ENCODE results near the gene ERC2.

ERC2 gene

DNA sequence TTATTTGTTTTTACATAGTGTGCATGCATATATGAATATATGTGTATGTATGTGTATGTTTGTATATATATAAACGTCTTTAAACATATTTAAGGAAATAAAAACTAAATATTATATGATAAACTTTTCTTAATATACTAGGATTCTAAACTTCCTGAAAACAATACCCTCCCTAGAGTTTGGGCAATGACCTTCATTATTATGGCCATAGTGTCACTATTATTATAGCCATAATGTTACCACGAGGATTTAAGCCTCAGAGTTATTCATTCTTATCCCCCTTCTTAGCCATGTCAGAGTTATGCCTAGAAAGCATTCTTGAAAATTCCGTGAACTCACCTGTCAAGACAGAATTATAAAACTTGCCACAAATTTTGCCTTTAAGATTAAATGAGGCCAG is 335.5 kb downstream of the ERC2 start:
- no peak overlapping the region for H3K27ac ChIP-seq (ENCODE audit: low read depth, low read length)
- peaks cover 6% of the 10 kb centered on the region for H3K4me1 ChIP-seq (ENCODE audit: insufficient read depth, low read length)
- H3K27me3 ChIP-seq (ENCODE audit: control insufficient read depth in 1 of 2, insufficient read depth in 2 of 2, low read length in 2 of 2): no peaks in the 10 kb centered on the region
- no peaks in the 10 kb centered on the region for H3K36me3 ChIP-seq (ENCODE audit: insufficient read depth, low read length)
- no peaks in the 10 kb centered on the region for H3K9me3 ChIP-seq (ENCODE audit: low read length)
- no peak overlapping the region for H3K9ac ChIP-seq (ENCODE audit: low read length)
- H3K4me3 ChIP-seq (ENCODE audit: low read depth in 1 of 2, low read length in 2 of 2): no peak overlapping the region

DNA sequence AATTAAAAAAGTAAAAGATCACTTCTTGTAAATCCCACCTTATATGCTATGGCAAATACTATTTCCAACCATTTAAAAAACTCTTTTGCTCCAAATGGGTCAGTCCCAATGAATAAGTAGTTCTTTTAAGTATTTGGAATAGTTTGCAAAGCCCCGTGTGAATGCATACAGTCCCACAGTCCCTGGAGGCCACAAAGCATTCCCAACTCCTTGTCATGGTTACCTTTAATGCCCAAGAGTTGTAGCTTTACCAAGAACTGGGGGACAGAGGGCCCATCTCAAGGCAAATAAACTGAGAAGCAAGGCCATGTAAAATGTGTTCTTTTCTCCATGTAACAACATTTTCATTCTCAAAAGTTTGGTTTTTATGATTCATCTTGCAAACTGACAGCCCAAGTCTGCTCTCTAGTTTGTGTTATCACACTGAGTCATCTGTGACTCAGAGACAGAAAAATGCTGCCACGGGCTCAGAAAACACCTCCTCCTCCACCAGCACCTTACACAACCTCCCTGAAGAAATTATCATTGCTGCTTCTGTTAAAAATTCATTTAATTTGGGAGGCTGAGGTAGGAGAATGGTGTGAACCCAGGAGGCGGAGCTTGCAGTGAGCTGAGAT is 336.2 kb downstream of the ERC2 start:
- Histone ChIP-seq H3K4me1 (ENCODE audit: insufficient read depth, low read length) (peaks cover 6% of the 10 kb centered on the region), H3K9me3 (ENCODE audit: low read length) (no peaks in the 10 kb centered on the region), H3K27me3 (ENCODE audit: control insufficient read depth in 1 of 2, insufficient read depth in 2 of 2, low read length in 2 of 2) (no peaks in the 10 kb centered on the region), H3K9ac (ENCODE audit: low read length) (no peak overlapping the region), H3K4me3 (ENCODE audit: low read depth in 1 of 2, low read length in 2 of 2) (no peak overlapping the region), H3K36me3 (ENCODE audit: insufficient read depth, low read length) (no peaks in the 10 kb centered on the region), H3K27ac (ENCODE audit: low read depth, low read length) (no peak overlapping the region)

DNA sequence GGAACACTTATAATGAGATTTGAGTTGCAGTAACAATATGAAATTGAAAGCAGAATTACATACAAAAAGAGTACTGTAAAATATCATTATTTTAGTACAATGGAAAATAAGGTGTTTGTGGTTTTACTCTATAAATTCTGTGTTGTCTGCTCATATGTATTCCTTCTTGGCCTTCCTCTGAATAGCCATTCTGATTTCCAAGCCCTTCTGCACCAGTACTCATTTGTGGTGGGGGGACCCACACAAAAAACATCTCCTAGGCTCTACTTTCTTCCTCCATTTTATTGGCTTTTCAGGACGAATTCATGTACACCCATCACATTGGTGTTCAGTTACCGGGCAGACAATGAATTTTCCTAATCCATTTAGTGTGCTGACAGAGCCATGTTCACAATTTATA is 338.2 kb downstream of the ERC2 start:
- no peak overlapping the region for H3K27ac ChIP-seq (ENCODE audit: low read depth, low read length)
- no peaks in the 10 kb centered on the region for H3K9me3 ChIP-seq (ENCODE audit: low read length)
- peaks cover 6% of the 10 kb centered on the region for H3K4me1 ChIP-seq (ENCODE audit: insufficient read depth, low read length)
- H3K27me3 ChIP-seq (ENCODE audit: control insufficient read depth in 1 of 2, insufficient read depth in 2 of 2, low read length in 2 of 2): no peaks in the 10 kb centered on the region
- H3K9ac ChIP-seq (ENCODE audit: low read length): no peak overlapping the region
- no peaks in the 10 kb centered on the region for H3K36me3 ChIP-seq (ENCODE audit: insufficient read depth, low read length)
- H3K4me3 ChIP-seq (ENCODE audit: low read depth in 1 of 2, low read length in 2 of 2): no peak overlapping the region

DNA sequence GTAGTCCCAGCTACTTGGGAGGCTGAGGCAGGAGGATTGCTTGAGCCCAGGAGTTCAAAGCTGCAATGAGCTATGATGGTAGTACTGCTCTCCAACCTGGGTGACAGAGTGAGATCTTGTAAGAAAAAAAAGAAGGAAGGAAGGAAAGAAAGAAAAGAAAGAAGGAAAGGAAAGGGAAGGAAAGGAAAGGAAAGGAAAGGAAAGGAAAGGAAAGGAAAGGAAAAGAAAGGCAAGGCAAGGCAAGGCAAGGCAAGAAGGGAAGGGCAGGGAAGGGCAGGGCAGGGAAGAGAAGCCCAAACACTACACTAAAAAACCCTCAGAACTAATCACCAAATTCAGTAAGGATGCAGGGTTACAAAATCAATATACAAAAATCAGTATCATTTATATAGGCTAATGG is 341.6 kb downstream of the ERC2 start:
- Histone ChIP-seq H3K9ac (ENCODE audit: low read length) (no peak overlapping the region), H3K36me3 (ENCODE audit: insufficient read depth, low read length) (no peaks in the 10 kb centered on the region), H3K27ac (ENCODE audit: low read depth, low read length) (no peak overlapping the region), H3K4me3 (ENCODE audit: low read depth in 1 of 2, low read length in 2 of 2) (no peak overlapping the region), H3K27me3 (ENCODE audit: control insufficient read depth in 1 of 2, insufficient read depth in 2 of 2, low read length in 2 of 2) (no peaks in the 10 kb centered on the region), H3K9me3 (ENCODE audit: low read length) (no peaks in the 10 kb centered on the region), H3K4me1 (ENCODE audit: insufficient read depth, low read length) (no peaks in the 10 kb centered on the region)

DNA sequence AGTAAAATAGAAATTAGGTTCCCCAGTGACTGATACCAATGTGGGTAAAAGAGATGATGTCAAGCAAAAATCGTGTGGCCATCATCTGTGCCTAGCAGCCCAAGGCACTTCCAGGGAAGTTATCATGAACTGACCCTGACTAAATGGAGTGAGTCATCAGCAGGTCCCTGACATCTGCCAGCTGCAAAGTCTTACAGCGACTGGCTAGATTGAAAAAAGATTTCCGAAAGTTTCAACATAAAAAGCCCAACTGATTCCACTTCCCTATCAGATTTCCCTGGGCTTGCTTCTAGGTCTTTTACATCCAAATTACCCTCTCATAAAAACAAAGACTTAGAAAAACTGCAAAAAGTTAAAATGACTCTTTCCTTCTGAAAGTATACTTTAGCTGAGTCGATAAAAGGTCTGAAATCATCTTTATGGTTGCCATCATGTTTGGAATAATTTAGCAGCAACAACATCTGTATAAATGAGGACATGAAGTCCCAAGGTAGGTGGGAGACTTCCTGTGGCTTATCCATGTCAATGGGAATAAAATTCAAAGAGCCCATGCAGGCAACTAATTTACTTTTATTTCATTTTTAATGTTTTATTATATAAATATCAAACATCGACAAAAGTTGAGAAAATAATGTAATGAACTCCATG is 342.8 kb downstream of the ERC2 start:
- no peak overlapping the region for H3K27ac ChIP-seq (ENCODE audit: low read depth, low read length)
- no peaks in the 10 kb centered on the region for H3K4me1 ChIP-seq (ENCODE audit: insufficient read depth, low read length)
- no peaks in the 10 kb centered on the region for H3K36me3 ChIP-seq (ENCODE audit: insufficient read depth, low read length)
- H3K27me3 ChIP-seq (ENCODE audit: control insufficient read depth in 1 of 2, insufficient read depth in 2 of 2, low read length in 2 of 2): no peaks in the 10 kb centered on the region
- no peak overlapping the region for H3K4me3 ChIP-seq (ENCODE audit: low read depth in 1 of 2, low read length in 2 of 2)
- no peak overlapping the region for H3K9ac ChIP-seq (ENCODE audit: low read length)
- no peaks in the 10 kb centered on the region for H3K9me3 ChIP-seq (ENCODE audit: low read length)

DNA sequence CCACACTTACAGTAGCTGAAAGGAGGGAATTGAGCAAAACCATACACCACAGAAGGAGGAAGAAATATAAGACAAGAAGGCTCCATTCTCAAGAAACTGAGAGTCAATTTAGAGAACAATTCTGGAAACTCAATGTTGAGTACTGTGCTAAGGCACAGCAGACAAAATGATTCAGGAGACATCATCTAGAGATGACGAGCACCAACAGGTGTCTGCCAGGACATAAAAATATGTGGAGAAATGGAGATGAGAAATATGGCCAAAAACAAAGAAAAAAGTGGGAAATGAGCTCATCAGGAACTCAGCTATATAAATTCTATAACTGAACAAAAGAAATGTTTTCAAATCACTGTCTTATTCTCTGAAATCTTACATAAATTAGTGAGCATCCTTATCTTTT is 343.7 kb downstream of the ERC2 start:
- Histone ChIP-seq H3K9ac (ENCODE audit: low read length) (no peak overlapping the region), H3K4me1 (ENCODE audit: insufficient read depth, low read length) (no peaks in the 10 kb centered on the region), H3K4me3 (ENCODE audit: low read depth in 1 of 2, low read length in 2 of 2) (no peak overlapping the region), H3K27ac (ENCODE audit: low read depth, low read length) (no peak overlapping the region), H3K36me3 (ENCODE audit: insufficient read depth, low read length) (no peaks in the 10 kb centered on the region), H3K9me3 (ENCODE audit: low read length) (no peaks in the 10 kb centered on the region), H3K27me3 (ENCODE audit: control insufficient read depth in 1 of 2, insufficient read depth in 2 of 2, low read length in 2 of 2) (no peaks in the 10 kb centered on the region)

DNA sequence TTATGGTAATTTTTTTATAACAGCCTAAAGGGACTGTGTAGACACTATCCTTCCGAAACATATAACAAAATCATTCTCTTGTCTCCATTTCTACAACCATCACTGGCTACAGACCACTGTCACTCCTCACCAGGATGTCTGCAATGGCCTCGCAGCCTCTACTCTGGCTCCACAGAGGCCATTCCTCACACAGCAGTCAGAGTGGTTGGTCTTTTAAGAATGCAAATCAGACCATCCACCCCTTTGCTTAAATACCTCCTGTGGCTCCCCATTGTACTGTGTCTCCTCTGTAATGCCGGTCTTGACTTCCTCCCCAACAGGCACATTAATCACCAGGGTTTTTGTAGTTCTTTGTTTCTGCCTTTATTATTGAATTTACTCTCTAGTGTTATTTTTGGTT is 344.8 kb downstream of the ERC2 start:
- H3K4me1 ChIP-seq (ENCODE audit: insufficient read depth, low read length): no peaks in the 10 kb centered on the region
- no peak overlapping the region for H3K4me3 ChIP-seq (ENCODE audit: low read depth in 1 of 2, low read length in 2 of 2)
- H3K9me3 ChIP-seq (ENCODE audit: low read length): no peaks in the 10 kb centered on the region
- H3K36me3 ChIP-seq (ENCODE audit: insufficient read depth, low read length): no peaks in the 10 kb centered on the region
- H3K9ac ChIP-seq (ENCODE audit: low read length): no peak overlapping the region
- H3K27ac ChIP-seq (ENCODE audit: low read depth, low read length): no peak overlapping the region
- H3K27me3 ChIP-seq (ENCODE audit: control insufficient read depth in 1 of 2, insufficient read depth in 2 of 2, low read length in 2 of 2): no peaks in the 10 kb centered on the region

DNA sequence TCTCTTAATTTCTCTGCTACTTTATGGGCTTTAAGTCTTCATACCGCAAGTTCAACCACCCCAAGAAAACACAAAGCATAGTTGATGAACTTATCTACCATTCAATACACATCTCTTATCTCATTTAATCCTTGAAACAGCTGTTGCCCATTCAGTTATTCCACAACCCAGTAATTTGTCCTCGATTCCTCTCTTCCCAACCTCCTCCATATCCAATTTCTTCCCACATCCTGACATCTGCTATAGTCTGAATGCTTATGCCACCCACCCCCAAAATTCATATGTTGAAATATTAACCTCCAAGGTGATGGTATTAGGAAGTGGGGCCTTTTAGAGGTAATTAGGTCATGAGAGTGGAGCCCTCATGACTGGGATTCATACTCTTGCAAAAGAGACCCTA is 345.4 kb downstream of the ERC2 start:
- H3K36me3 ChIP-seq (ENCODE audit: insufficient read depth, low read length): no peaks in the 10 kb centered on the region
- no peak overlapping the region for H3K4me3 ChIP-seq (ENCODE audit: low read depth in 1 of 2, low read length in 2 of 2)
- H3K27me3 ChIP-seq (ENCODE audit: control insufficient read depth in 1 of 2, insufficient read depth in 2 of 2, low read length in 2 of 2): no peaks in the 10 kb centered on the region
- no peak overlapping the region for H3K27ac ChIP-seq (ENCODE audit: low read depth, low read length)
- no peaks in the 10 kb centered on the region for H3K4me1 ChIP-seq (ENCODE audit: insufficient read depth, low read length)
- no peaks in the 10 kb centered on the region for H3K9me3 ChIP-seq (ENCODE audit: low read length)
- no peak overlapping the region for H3K9ac ChIP-seq (ENCODE audit: low read length)

DNA sequence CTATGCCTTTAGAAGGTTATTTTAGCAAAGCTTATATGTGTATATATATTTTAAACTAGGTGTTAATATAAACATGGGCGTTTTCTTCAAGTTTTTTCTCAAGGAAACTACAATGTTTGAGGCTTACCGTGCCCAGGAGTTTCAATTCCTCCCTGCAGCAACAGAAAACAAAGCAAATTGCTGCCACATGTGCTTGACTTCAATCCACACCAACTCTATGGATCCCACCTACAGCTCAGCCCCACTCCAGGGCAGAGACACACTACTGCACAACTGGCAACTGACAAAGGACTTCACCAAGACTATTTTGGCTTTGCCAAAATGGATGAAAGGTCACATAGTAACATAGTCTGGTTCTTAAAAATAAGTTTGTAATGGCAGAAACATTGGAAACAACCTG is 346.6 kb downstream of the ERC2 start:
- Histone ChIP-seq H3K27ac (ENCODE audit: low read depth, low read length) (no peak overlapping the region), H3K36me3 (ENCODE audit: insufficient read depth, low read length) (no peaks in the 10 kb centered on the region), H3K27me3 (ENCODE audit: control insufficient read depth in 1 of 2, insufficient read depth in 2 of 2, low read length in 2 of 2) (no peaks in the 10 kb centered on the region), H3K9me3 (ENCODE audit: low read length) (no peaks in the 10 kb centered on the region), H3K4me1 (ENCODE audit: insufficient read depth, low read length) (no peaks in the 10 kb centered on the region), H3K9ac (ENCODE audit: low read length) (no peak overlapping the region), H3K4me3 (ENCODE audit: low read depth in 1 of 2, low read length in 2 of 2) (no peak overlapping the region)

DNA sequence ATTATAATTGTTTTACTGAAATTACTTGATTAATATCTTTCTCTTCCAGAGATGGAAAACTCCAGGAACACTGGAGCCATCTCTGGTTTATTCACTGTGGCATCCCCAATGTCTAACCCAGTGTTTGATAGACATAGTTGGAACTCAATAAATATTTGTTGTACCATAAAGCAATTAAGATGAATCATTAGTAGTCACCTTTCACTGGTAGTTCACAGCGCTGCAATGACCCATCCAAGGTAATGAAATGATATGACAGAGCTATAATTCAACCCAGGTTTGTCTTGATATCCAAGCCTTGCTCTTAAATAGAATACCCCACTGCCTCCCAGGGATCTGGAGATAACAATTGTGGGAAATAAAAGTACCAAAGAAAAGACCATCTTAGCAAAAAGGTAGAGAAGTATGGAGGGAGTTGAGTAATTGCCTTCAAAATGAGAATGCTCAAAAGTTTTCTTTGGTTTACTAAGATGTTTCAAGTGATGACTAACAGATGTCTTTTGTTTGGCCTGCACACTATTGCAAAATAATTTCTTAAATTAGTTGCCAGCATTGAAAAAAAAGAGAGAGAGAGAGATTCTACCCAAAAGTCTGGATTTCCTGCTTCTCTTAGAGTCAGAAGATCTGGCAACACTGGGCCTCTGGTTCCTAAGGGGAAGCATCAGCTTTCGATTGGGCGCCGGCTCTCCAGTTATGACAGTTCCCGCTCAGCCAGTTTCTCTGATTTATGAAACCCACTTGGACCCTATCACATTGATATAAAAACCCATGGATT is 348.5 kb downstream of the ERC2 start:
- H3K36me3 ChIP-seq (ENCODE audit: insufficient read depth, low read length): no peaks in the 10 kb centered on the region
- no peaks in the 10 kb centered on the region for H3K4me1 ChIP-seq (ENCODE audit: insufficient read depth, low read length)
- H3K27ac ChIP-seq (ENCODE audit: low read depth, low read length): no peak overlapping the region
- H3K27me3 ChIP-seq (ENCODE audit: control insufficient read depth in 1 of 2, insufficient read depth in 2 of 2, low read length in 2 of 2): no peaks in the 10 kb centered on the region
- H3K9ac ChIP-seq (ENCODE audit: low read length): no peak overlapping the region
- H3K4me3 ChIP-seq (ENCODE audit: low read depth in 1 of 2, low read length in 2 of 2): no peak overlapping the region
- no peaks in the 10 kb centered on the region for H3K9me3 ChIP-seq (ENCODE audit: low read length)

DNA sequence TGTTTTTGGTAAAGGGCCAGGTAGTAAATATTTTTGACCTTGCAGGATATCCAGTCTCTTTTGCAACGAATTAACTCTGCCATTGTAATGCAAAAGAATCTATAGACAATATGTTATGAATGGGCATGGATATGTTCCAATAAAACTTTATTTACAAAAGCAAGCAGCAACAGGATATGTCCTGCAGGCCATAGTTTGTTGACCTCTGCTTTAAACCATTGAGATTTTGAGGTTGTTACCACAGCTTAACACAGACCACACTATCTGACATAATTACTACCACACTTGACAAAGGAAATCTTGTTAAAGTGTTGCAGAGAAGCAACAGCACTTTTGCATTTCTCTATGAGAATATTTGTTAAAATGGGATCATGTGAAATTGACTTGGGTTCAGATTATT is 349.3 kb downstream of the ERC2 start:
- Histone ChIP-seq H3K4me1 (ENCODE audit: insufficient read depth, low read length) (no peaks in the 10 kb centered on the region), H3K9ac (ENCODE audit: low read length) (no peak overlapping the region), H3K36me3 (ENCODE audit: insufficient read depth, low read length) (no peaks in the 10 kb centered on the region), H3K27ac (ENCODE audit: low read depth, low read length) (no peak overlapping the region), H3K27me3 (ENCODE audit: control insufficient read depth in 1 of 2, insufficient read depth in 2 of 2, low read length in 2 of 2) (no peaks in the 10 kb centered on the region), H3K4me3 (ENCODE audit: low read depth in 1 of 2, low read length in 2 of 2) (no peak overlapping the region), H3K9me3 (ENCODE audit: low read length) (no peaks in the 10 kb centered on the region)

DNA sequence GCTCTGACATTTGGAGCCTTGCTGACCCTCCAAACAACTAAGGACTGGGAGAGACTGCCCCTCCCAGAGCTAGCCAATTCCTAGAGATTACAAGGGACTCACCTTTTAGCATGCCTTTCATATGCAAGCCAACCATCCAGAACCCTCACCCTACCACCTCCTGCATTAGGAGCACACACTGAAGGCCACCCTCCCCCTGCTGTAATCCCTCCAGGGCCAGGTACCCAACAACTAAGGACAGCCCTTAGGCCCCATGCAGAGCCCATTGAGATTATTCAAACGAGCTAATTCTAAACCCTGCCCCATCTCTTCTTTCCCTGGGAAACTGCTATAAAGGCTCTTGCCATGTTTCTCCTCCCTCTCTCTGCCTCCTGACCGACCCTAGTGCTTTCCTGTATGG is 352.6 kb downstream of the ERC2 start:
- H3K27me3 ChIP-seq (ENCODE audit: control insufficient read depth in 1 of 2, insufficient read depth in 2 of 2, low read length in 2 of 2): no peaks in the 10 kb centered on the region
- H3K4me1 ChIP-seq (ENCODE audit: insufficient read depth, low read length): no peaks in the 10 kb centered on the region
- no peaks in the 10 kb centered on the region for H3K9me3 ChIP-seq (ENCODE audit: low read length)
- no peaks in the 10 kb centered on the region for H3K36me3 ChIP-seq (ENCODE audit: insufficient read depth, low read length)
- no peak overlapping the region for H3K9ac ChIP-seq (ENCODE audit: low read length)
- no peak overlapping the region for H3K4me3 ChIP-seq (ENCODE audit: low read depth in 1 of 2, low read length in 2 of 2)
- H3K27ac ChIP-seq (ENCODE audit: low read depth, low read length): no peak overlapping the region

All from muscle layer of colon (tissue), 2 donors.